GM19467 (cell line): ENCODE results near the gene UBE2L6.
A peak's percentile ranks its signal among the peaks of the same experiment; 100 is the strongest.

Experiments used
- ATAC-seq: cut with Tn5 transposase; IDR thresholded peaks from one replicate; pipeline ENCODE4 v1.9.1; 2021; ENCODE audit warnings: mild to moderate bottlenecking, moderate library complexity; ENCODE audit not compliant: unreplicated experiment

The UBE2L6 gene

GRCh38 chr11:57567515-57568329 lies at the start of gene UBE2L6:
Gene UBE2L6, minus strand, starts transcription at chr11:57567672. Its CDS starts 61 bp downstream, at chr11:57567611.
- peak; percentile 65 for ATAC-seq

DNA sequence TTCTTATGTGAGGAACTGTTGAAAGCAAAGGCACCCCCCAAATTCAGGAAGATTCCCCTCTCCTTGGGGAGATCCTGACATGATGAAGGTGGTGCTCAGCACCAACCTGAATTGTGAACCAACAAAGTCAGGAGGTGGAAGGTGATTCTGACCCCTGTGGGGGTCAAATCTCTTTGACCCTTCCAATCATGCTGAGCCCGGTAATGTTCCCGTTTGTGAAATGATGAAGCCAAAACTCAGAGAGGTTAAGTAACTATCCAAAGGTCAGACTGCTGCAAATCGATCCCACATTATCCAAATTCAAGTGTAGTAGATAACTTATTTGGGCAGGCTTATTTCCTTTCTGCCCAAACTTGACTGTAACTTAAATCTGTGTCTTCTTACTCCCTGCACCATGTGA lies 49.1 kb upstream of the UBE2L6 start:
- no peak for ATAC-seq

DNA sequence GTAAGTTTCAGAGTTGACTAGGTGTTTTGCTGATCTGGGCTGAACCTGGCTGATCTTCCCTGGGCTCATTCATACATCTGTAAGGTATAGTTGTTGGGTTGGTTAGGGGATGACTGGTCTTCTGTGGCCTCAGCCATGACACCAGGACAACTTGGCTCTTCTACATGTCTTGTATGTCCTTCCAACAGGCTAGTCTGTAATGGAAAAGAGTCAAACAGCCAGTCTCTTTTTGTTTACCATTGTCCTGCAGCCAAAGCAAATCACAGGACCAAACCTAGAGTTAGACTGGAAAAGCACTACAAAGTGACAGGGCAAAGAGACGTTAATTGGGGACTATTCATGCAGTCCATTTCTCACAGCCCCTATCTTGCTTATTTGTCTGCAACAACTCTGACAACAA lies 47.8 kb upstream of the UBE2L6 start:
- ATAC-seq, result no peak

DNA sequence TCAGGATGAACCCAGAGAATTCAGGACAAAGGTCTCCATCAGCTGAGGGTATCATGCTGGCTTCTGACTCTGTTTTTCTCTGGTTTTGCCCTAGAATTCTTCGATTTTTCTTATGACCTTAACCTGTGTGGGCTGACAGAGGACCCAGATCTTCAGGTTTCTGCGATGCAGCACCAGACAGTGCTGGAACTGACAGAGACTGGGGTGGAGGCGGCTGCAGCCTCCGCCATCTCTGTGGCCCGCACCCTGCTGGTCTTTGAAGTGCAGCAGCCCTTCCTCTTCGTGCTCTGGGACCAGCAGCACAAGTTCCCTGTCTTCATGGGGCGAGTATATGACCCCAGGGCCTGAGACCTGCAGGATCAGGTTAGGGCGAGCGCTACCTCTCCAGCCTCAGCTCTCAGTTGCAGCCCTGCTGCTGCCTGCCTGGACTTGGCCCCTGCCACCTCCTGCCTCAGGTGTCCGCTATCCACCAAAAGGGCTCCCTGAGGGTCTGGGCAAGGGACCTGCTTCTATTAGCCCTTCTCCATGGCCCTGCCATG lies 46.8 kb upstream of the UBE2L6 start:
- no peak for ATAC-seq

DNA sequence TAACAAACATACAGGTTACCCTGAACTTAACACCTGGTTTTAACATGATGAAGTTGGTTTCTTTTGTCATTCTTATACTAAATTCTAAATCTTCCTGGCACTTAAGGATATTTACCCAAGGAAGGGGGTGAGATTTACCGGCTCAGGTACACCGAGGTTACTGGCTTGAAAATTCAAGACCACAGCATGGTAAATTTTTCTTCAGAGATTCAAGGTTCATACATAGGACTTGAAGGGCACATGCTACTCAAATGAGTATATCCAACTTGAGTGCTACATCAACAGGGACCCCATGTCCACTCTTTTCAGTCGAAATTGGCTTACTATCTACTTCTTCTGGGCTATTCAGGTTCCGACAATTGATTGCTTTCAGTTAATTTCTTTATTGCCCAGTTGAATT lies 42.7 kb upstream of the UBE2L6 start:
- ATAC-seq, result no peak

- ATAC-seq, result no peak
Measured at GRCh38 chr11:57605028-57605420, 37.6 kb upstream of the UBE2L6 start.

- no peak for ATAC-seq
Measured at GRCh38 chr11:57604296-57605027, 37.0 kb upstream of the UBE2L6 start.

GRCh38 chr11:57601297-57601696 lies 33.8 kb upstream of the UBE2L6 start:
- no peak for ATAC-seq

- ATAC-seq, result no peak
Measured at GRCh38 chr11:57599381-57599780, 31.9 kb upstream of the UBE2L6 start.

DNA sequence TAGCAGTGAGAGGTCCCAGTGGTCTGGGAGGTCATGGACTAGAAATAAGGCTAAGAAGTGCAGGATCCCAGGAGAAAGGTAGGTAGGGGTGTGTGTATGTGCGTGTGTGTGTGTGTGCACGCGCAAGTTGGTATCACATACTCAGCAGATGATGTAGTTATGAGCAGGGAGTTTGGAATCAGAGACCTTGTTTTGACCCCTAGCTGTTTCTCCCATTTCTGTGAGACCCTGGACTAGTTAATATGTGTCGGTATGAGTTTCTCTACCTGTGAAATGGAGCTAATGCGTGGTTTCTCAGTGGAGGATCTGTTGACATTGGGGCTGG lies 31.3 kb upstream of the UBE2L6 start:
- ATAC-seq, result no peak

GRCh38 chr11:57597916-57598830 lies 30.7 kb upstream of the UBE2L6 start:
- no peak for ATAC-seq

GRCh38 chr11:57597461-57597915 lies 30.0 kb upstream of the UBE2L6 start, which contains the start of gene SERPING1:
Gene SERPING1, plus strand, starts transcription at chr11:57597685. Its CDS starts 586 bp downstream, at chr11:57598271.
- no peak for ATAC-seq

DNA sequence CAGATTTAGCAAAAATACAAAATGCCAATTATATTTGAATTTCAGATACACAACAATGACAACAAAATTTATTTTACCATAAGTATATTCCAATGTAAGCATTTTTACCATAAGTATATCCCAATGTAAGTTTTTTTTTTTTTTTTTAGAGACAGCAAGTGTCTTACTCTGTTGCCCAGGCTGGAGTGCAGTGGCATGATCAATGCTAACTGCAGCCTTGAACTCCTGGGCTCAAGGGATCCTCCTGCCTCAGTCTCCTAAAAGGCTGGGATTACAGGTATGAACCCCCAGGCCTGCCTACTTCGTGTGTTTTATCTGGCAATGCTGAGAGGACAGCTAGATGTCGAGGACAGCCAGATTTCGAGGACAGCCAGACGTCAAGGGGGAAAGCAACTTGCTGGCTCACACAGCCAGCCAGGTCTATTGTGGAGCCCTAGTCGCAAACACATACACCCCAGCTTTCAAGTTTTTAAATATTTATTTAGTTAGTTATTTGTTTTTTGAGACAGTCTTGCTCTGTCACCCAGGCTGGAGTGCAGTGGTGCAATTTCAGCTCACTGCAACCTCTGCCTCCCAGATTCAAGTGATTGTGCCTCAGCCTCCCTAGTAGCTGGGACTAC lies 28.9 kb upstream of the UBE2L6 start:
- no peak for ATAC-seq

- no peak for ATAC-seq
Measured at GRCh38 chr11:57588046-57588710, 20.7 kb upstream of the UBE2L6 start.

GRCh38 chr11:57586711-57587245 lies 19.3 kb upstream of the UBE2L6 start:
- ATAC-seq, result no peak

- no peak for ATAC-seq
Measured at GRCh38 chr11:57585301-57585700, 17.8 kb upstream of the UBE2L6 start.

DNA sequence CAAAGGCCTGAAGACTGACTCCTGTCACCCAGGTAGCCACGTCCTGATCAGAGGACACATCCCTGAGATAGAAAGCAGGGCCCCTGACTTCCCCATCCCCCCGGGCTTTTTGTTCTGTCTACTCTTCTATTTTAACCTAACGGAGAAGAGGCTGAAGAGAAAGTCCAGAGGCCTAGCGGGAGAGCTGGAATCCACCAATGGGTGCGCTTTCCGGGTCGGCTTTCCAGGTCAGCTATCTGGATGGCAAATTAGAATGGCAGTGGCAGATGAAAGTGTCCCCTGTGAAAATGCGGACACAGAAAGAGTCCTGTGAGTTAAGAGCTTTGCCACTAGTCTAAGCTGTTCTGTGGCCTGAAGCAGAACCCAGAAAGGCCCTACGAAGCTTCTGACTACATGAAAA lies 16.9 kb upstream of the UBE2L6 start:
- no peak for ATAC-seq

DNA sequence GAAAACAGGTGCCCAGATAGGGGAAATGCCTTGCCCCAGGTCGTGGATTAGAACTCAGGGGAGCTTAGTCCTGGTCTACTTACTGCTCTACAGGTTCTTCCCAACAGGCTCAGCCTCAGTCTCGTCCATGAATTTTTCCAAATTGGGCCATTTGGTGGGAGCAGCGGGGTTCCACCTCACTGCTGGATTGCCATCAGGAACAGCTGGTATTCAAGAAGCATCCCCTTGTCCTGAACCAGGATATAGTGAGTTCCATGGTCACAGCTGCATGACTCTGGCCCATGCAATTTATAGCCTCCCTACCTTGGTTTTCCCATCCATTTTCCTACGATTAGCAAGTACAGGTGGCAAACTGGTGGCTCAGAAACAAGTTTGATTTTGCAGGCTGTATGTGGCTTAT lies 6.6 kb upstream of the UBE2L6 start:
- no peak for ATAC-seq

DNA sequence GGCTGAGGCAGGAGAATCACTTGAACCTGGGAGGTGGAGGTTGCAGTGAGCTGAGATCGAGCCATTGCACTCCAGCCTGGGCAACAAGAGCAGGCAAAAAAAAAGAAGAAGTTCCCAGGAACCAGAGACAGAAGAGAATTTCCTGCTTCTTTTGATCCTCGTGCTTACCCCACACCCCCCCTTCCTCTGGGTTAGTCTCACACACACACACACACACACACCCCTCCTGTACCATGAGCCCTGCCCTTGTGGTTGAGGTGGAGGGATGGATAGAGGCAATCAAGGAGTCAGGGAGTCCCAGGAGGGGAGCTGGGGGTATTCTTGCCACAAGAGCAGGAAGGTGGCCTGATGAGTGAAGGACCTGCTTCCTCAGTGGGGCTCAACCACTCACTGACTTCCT lies 4.1 kb upstream of the UBE2L6 start:
- ATAC-seq, result no peak

GRCh38 chr11:57568330-57568766 lies 876 bp upstream of the UBE2L6 start:
- peak; percentile 9 for ATAC-seq
